ENCODE results near the gene TSPO.

Gene TSPO

DNA sequence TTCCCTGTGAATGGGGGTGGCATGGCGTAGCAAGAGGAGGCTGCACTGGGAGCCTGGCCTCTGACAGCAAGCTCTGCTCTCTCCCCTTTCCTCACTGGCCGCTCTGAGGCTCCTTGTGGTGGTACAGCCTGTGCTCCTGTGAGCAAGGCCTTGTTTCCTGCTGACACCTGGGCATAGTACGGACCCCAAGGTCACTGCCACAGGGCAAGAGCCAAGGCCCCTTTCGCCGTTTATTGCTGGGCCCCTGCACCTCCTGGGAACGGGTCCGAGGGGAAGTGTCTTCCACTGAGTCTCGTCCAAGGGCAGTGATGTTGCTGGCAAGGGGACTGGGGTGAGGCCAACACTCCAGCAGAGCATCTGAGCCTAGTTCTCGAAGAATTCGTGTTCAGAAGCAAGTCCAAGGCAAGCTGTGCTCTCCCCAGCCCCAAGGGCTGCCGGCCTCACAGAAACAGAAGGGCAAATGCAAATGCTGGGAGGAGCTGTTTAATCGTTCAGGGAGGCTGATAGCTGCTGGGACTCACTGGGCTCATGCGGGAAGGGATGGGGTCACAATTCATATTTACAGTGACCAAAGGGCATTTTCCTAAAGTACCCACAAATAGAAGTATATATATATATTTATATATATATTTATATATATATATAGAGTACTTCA is 51.5 kb downstream of the TSPO start:
- no peaks in the 10 kb centered on the region for H3K9me3 ChIP-seq
- no peak overlapping the region for H3K27ac ChIP-seq
- no peaks in the 10 kb centered on the region for H3K4me1 ChIP-seq (ENCODE audit: control insufficient read depth in 1 of 2, insufficient read depth in 1 of 2, low read depth in 1 of 2, low read length in 1 of 2)
- H3K27me3 ChIP-seq = peaks cover 12% of the 10 kb centered on the region
- TF ChIP-seq, protein P1, sequence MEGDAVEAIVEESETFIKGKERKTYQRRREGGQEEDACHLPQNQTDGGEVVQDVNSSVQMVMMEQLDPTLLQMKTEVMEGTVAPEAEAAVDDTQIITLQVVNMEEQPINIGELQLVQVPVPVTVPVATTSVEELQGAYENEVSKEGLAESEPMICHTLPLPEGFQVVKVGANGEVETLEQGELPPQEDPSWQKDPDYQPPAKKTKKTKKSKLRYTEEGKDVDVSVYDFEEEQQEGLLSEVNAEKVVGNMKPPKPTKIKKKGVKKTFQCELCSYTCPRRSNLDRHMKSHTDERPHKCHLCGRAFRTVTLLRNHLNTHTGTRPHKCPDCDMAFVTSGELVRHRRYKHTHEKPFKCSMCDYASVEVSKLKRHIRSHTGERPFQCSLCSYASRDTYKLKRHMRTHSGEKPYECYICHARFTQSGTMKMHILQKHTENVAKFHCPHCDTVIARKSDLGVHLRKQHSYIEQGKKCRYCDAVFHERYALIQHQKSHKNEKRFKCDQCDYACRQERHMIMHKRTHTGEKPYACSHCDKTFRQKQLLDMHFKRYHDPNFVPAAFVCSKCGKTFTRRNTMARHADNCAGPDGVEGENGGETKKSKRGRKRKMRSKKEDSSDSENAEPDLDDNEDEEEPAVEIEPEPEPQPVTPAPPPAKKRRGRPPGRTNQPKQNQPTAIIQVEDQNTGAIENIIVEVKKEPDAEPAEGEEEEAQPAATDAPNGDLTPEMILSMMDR (IDR thresholded peaks at IDR 0.05) = no peak
- H3K4me3 ChIP-seq (ENCODE audit: low read depth in 1 of 2, low read length in 1 of 2) = no peak overlapping the region
- H3K36me3 ChIP-seq = no peaks in the 10 kb centered on the region

DNA sequence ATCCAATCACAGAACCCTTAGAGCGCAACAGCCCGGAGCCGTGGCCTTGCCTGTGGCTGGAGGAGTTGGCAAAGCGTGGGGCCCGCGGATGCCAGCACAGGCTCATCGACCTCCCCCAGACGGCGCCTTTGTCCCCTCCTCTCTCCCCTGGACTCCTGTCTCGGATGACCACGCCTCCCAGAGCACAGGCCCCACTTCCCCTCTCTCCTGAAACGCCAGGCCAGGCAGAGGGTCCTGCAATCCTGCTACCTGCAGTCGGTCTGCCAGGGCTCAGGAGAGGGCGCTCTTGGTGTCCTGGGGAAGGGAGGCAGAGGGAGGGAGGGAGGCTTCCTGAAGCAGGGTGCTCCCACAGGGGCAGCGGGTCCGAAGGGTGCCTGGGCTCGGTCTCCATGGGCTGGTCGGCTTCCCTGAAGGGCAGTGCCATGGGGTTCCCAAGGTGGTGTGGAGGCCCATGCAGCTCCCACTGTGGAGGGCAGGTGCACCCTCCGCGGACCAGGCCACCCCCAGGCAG is 52.2 kb downstream of the TSPO start:
- Histone ChIP-seq H3K9me3 (no peaks in the 10 kb centered on the region), H3K27me3 (peaks cover 12% of the 10 kb centered on the region), H3K27ac (no peak overlapping the region), H3K4me1 (ENCODE audit: control insufficient read depth in 1 of 2, insufficient read depth in 1 of 2, low read depth in 1 of 2, low read length in 1 of 2) (no peaks in the 10 kb centered on the region), H3K4me3 (ENCODE audit: low read depth in 1 of 2, low read length in 1 of 2) (no peak overlapping the region), H3K36me3 (no peaks in the 10 kb centered on the region)
- TF ChIP-seq, protein P1 (IDR thresholded peaks at IDR 0.05) = no peak

DNA sequence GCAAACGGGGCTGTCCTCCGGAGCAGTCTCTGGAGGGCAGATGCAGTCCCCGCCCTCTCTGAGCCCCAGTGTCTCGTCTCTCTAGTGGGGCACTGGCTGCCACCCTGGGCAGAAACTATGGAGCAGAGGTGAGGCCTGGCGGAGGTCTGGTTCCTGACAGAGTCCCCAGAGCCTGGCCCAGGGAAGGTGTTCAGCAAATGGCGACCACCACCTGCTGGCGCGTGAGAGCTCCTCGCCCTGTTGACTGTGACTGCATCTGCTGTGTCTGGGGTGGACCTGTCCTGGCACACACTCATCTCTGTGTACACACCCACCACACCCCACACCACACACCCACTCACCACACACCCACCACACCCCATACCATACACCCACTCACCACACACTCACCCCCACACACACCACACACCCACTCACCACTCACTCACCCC is 53.9 kb downstream of the TSPO start:
- Histone ChIP-seq H3K27ac (no peak overlapping the region), H3K36me3 (no peaks in the 10 kb centered on the region), H3K9me3 (no peaks in the 10 kb centered on the region), H3K4me1 (ENCODE audit: control insufficient read depth in 1 of 2, insufficient read depth in 1 of 2, low read depth in 1 of 2, low read length in 1 of 2) (no peaks in the 10 kb centered on the region), H3K27me3 (peaks cover 12% of the 10 kb centered on the region), H3K4me3 (ENCODE audit: low read depth in 1 of 2, low read length in 1 of 2) (no peak overlapping the region)
- TF ChIP-seq, protein P1 (IDR thresholded peaks at IDR 0.05) = no peak

DNA sequence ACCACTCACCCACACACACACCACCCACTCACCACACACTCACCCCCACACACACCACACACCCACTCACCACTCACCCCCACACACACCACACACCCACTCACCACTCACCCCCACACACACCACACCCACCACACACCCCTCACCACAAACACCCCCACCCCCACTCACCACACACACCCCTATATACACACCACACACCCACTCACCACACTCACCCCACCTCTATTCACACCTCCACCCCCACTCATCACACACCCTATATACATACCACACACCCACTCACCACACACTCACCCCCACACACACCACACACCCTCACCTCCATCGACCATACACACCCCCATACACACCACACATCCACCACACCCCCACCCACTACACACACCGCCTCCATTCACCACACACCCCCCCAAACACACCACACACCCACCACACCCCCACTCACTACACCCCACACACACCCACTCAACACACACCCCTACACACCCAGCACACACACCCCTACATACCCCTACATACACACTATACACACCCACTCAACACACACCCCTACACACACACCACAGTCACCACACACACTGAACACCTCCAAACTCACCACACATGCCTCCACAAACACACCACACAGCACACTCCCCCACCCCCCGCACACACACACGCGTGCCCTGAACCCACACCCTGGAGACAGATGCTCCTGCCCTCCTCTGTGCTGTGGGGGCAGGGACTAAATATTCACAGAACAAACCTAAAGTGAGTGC is 54.6 kb downstream of the TSPO start:
- no peak overlapping the region for H3K4me3 ChIP-seq (ENCODE audit: low read depth in 1 of 2, low read length in 1 of 2)
- H3K9me3 ChIP-seq = no peaks in the 10 kb centered on the region
- H3K36me3 ChIP-seq = no peaks in the 10 kb centered on the region
- no peak overlapping the region for H3K27ac ChIP-seq
- no peaks in the 10 kb centered on the region for H3K4me1 ChIP-seq (ENCODE audit: control insufficient read depth in 1 of 2, insufficient read depth in 1 of 2, low read depth in 1 of 2, low read length in 1 of 2)
- TF ChIP-seq, protein P1 (IDR thresholded peaks at IDR 0.05) = no peak
- peaks cover 12% of the 10 kb centered on the region for H3K27me3 ChIP-seq

DNA sequence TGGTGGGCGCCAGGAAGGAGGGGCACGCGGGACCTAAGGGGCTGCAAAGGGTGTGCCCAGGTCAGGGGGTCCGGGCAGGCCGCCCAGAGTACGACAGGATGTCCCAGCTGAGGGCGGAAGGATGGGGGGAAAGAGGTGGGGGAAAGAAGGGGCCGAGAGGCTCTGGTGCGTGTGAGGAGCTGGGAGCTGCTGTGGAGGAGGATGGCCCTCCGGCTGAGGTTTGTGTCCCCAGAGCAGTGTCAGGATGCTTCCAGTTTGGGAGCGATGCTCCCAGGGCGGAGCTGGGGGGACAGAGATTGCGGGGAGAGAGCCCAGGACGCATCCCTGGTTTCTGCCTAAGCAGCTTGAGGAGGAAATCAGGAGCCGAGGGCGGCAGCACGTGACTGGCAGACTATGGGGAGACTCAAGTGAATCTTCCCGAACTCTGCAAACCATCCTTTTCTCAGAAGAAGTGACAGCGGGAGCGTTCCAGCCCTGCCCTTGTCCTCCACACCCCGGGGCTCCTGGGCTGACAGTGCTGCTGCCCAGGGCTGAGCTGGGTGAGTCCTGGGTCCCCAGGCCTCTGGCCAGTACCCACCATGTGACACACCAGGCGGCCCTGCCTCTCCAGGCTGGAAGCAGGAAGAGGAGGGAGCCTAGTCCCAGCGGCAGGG is 55.3 kb downstream of the TSPO start:
- Histone ChIP-seq H3K4me3 (ENCODE audit: low read depth in 1 of 2, low read length in 1 of 2) (no peak overlapping the region), H3K9me3 (no peaks in the 10 kb centered on the region), H3K27me3 (peaks cover 12% of the 10 kb centered on the region), H3K4me1 (ENCODE audit: control insufficient read depth in 1 of 2, insufficient read depth in 1 of 2, low read depth in 1 of 2, low read length in 1 of 2) (no peaks in the 10 kb centered on the region), H3K27ac (no peak overlapping the region), H3K36me3 (no peaks in the 10 kb centered on the region)
- TF ChIP-seq, protein P1 (IDR thresholded peaks at IDR 0.05) = no peak

Data from neutrophil (primary cell).